Fibroblast of mammary gland (primary cell): ENCODE measurements around the gene PTPN5.

ENCODE experiments used
- DNase-seq: peaks from one replicate; pipeline ENCODE4 v3.0.0-alpha.2; 2010; ENCODE audit warnings: low read depth
- H3K4me3 ChIP-seq: 2 replicates; pipeline ENCODE4 v1.5.1; 2011; ENCODE audit warnings: low read depth, mild to moderate bottlenecking, low read length, moderate library complexity; ENCODE audit not compliant: control insufficient read depth
- TF ChIP-seq, protein P1 (sequence below): conservative IDR thresholded peaks from 2 replicates; pipeline ENCODE4 v1.5.1; 2011; ENCODE audit warnings: low read depth, low read length, inconsistent platforms; ENCODE audit not compliant: control insufficient read depth, insufficient read depth

The PTPN5 gene

DNA sequence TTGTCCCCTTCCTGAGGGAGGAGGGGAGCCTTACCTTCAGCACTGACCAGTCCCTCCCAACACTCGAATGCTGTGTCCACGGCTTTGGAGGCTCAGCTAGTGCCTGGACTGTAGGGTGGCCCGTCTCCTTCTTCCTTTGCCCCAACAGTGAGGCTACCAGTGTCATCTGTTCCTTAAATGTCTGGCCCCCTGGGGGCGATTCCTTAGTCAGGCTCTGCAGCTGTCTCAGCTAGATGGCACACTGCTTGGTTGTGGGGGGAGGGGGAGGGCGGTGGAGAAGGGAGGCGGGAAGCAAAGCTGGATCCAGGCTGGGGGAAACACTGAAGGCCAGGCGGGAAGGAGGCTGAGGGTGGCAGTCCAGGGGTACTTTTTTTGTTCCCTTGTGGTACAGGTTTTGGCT is 65.6 kb downstream of the PTPN5 start, which contains the start of gene IGSF22:
Gene IGSF22 (minus strand): TSS at position 149 of the 400 bp plus-strand sequence. CDS start 1,952 bp downstream, outside the sequence.
- TF ChIP-seq, protein P1, sequence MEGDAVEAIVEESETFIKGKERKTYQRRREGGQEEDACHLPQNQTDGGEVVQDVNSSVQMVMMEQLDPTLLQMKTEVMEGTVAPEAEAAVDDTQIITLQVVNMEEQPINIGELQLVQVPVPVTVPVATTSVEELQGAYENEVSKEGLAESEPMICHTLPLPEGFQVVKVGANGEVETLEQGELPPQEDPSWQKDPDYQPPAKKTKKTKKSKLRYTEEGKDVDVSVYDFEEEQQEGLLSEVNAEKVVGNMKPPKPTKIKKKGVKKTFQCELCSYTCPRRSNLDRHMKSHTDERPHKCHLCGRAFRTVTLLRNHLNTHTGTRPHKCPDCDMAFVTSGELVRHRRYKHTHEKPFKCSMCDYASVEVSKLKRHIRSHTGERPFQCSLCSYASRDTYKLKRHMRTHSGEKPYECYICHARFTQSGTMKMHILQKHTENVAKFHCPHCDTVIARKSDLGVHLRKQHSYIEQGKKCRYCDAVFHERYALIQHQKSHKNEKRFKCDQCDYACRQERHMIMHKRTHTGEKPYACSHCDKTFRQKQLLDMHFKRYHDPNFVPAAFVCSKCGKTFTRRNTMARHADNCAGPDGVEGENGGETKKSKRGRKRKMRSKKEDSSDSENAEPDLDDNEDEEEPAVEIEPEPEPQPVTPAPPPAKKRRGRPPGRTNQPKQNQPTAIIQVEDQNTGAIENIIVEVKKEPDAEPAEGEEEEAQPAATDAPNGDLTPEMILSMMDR: no peak
- DNase-seq: no peak
- H3K4me3 ChIP-seq: no peak within 1 kb of the TSS

GRCh38 chr11:18723991-18724390 is 67.6 kb downstream of the PTPN5 start:
- TF ChIP-seq, protein P1: no peak
- DNase-seq: no peak
- H3K4me3 ChIP-seq: no peak overlapping the region

DNA sequence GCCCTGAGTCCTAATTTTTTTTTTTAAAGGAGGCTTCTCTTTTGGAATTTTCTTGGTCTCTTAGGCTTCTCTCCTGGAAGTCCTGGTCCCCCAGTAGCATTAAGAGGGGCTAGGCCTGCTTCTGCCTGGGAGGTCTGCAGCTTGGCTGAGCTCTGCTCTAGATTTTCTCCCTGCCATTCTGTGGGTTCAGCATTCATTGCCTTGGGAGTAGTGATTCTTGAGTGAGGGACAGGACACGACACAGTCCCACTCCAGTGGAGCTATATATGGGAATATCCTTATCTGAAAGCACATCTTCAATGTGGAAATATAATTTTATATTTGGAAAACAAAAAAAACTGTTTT is 69.3 kb downstream of the PTPN5 start:
- H3K4me3 ChIP-seq: no peak overlapping the region
- TF ChIP-seq, protein P1: no peak
- DNase-seq: no peak

DNA sequence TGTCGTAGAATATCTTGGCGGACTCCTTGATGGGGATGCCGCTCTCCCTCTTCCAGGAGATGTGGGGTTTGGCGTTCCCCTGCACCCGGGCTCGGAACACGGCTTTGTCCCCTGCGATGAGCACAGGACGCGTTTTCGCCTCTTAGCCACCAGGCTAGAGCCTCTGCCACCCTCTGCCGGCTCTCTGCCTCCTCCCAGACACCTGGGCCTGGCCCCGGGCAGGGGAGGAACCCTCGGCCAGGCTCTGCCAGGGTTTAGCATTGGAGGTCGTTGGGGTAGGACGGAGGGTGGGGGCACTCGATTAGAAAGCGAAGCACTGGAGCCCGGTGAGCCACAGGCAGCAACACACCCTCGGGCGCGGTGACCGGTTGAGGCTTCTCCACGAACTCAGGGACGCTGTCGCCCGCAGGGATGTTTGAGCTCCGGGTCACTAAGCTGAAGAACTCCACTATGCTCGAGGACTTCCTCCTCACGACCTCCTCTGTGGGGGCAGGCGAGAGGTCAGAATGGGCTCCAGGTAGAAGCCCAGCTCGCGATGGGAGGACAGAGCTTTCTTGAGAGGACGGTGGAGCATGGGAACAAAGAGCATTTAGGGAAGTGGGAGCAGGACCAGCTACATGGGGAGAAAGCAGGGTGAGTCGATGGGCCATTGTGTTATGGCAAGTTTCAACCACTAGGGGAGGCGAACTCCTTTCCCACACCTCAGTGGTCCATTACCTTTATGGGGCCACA is 69.9 kb downstream of the PTPN5 start:
- DNase-seq: peak; percentile 54
- TF ChIP-seq, protein P1: peak; percentile 89
- peak overlapping the region; percentile 57 for H3K4me3 ChIP-seq

- H3K4me3 ChIP-seq: peak overlapping the region; percentile 57
- peak; percentile 46 for DNase-seq
- TF ChIP-seq, protein P1: no peak
Observed at GRCh38 chr11:18720808-18721560, 70.6 kb downstream of the PTPN5 start.

DNA sequence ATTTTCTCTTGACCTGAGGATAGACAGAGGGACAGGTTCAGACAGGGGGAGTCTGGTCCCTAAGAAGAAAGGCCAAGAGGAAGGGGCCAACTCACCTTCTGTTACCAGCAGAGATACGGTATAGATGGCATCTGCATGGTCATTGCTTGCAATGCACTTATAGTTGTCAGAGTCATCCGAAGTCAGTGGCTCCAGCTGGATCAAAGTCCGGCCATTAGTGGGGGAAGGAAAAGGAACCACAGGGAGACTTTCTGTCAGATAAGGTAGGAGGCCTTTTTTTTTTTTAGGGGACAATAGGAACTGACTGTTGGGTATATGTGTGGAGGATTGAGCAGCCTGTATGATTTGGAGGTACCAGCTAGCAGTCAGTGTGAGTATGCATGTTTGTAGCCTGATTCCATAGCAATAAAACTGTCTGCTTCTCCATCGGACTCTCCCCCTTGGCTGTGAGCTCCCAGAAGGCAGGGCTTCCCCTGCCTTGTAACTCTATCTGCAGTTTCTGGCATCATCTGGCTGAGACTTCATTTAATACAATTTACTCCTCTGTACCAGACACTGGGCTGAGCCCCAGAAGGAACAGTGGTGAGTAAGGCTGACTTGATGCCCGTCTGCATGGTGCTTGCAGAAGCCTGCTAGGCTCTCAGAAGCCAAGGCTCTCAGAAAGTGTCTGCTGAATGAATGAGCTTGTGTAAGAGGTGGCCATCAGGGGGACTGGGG is 71.3 kb downstream of the PTPN5 start:
- TF ChIP-seq, protein P1: no peak
- no peak overlapping the region for H3K4me3 ChIP-seq
- DNase-seq: peak; percentile 60
